H1 (cell line): ENCODE results near the gene LGALS4. TPM values are rescaled to one million over a fixed set of nuclear protein-coding genes. Genes with fewer than 3 reads are reported as not detected.

Experiments used
- CTCF ChIA-PET: fragments of 300-600 bp; sonication (Branson Sonifier 250); formaldehyde crosslinking; loops from one replicate; lab custom pipeline; 2021; ENCODE audit not compliant: partially characterized antibody; lab: Charles Lee
- POLR2A ChIA-PET: fragments of 300-600 bp; sonication (Branson Sonifier 250); formaldehyde crosslinking; loops from one replicate; lab custom pipeline; 2021; ENCODE audit warnings: inconsistent platforms; ENCODE audit not compliant: partially characterized antibody; lab: Charles Lee
- DNase-seq, 2 experiments: peaks; one replicate each; pipeline versions ENCODE4 v3.0.0 to v3.0.0-alpha.2; 2010 to 2022; ENCODE audit warnings: low spot score in 2 of 2, low read depth in 1 of 2, mixed read lengths in 1 of 2
- FAIRE-seq: peaks from 2 replicates; lab custom pipeline; 2011; peaks lifted over from hg19 to GRCh38; lab: Jason Lieb, UNC
- H2AFZ ChIP-seq: 2 replicates; pipeline ENCODE4 v1.8.1; 2012; ENCODE audit warnings: low read length, inconsistent platforms
- H2AK5ac ChIP-seq: 2 replicates; pipeline ENCODE4 v1.6.1; 2013; ENCODE audit warnings: low read depth, low read length
- H2BK120ac ChIP-seq: replicated peaks from 2 replicates; pipeline ENCODE3; 2013; ENCODE audit warnings: low read depth, low read length, inconsistent platforms
- H2BK12ac ChIP-seq: 2 replicates; pipeline ENCODE4 v1.6.1; 2013; ENCODE audit warnings: low read depth, low read length
- H2BK15ac ChIP-seq: 2 replicates; pipeline ENCODE4 v1.6.1; 2013; ENCODE audit warnings: low read length
- H2BK20ac ChIP-seq: 2 replicates; pipeline ENCODE4 v1.6.1; 2013; ENCODE audit warnings: low read length
- H2BK5ac ChIP-seq: 2 replicates; pipeline ENCODE4 v1.6.1; 2013; ENCODE audit warnings: low read depth, low read length
- H3K14ac ChIP-seq: 2 replicates; pipeline ENCODE4 v1.6.1; 2013; ENCODE audit warnings: inconsistent platforms; ENCODE audit not compliant: insufficient read length
- H3K18ac ChIP-seq: 2 replicates; pipeline ENCODE4 v1.6.1; 2013; ENCODE audit warnings: low read length; ENCODE audit errors: extremely low read depth
- H3K23ac ChIP-seq: 2 replicates; pipeline ENCODE4 v1.6.1; 2013; ENCODE audit warnings: inconsistent platforms; ENCODE audit not compliant: insufficient read length
- H3K23me2 ChIP-seq: 2 replicates; pipeline ENCODE4 v1.6.1; 2013; ENCODE audit warnings: low read depth, low read length
- H3K27ac ChIP-seq: 2 replicates; pipeline ENCODE4 v1.6.1; 2011; ENCODE audit warnings: low read depth, low read length, inconsistent platforms
- H3K27me3 ChIP-seq, 4 experiments: replicated peaks in 1 of 4; 1 replicate in 1 of 4; 2 replicates in 3 of 4; pipeline versions ENCODE4 v1.6.1 to v1.8.1; 2011 to 2013; ENCODE audit warnings: low read length in 3 of 4, mild to moderate bottlenecking in 3 of 4, inconsistent platforms in 2 of 4, mixed read lengths in 2 of 4, moderate library complexity in 1 of 4; ENCODE audit not compliant: control insufficient read depth in 3 of 4, insufficient read depth in 3 of 4; ENCODE audit errors: extremely low read depth in 1 of 4
- H3K36me3 ChIP-seq, 4 experiments: 2 replicates each; pipeline versions ENCODE4 v1.6.1 to v1.8.1; 2011 to 2013; ENCODE audit warnings: mild to moderate bottlenecking in 4 of 4, low read length in 3 of 4, moderate library complexity in 2 of 4, control low read depth in 1 of 4, inconsistent platforms in 1 of 4; ENCODE audit not compliant: insufficient read depth in 4 of 4, control insufficient read depth in 2 of 4
- H3K4ac ChIP-seq: replicated peaks from 2 replicates; pipeline ENCODE3; 2013; ENCODE audit warnings: low read length, low read depth, mixed read lengths, inconsistent platforms; ENCODE audit not compliant: insufficient read length
- H3K4me1 ChIP-seq, 4 experiments: replicated peaks in 1 of 4; 1 replicate in 1 of 4; 2 replicates in 3 of 4; pipeline versions ENCODE4 v1.6.1 to v1.8.1; 2011 to 2013; ENCODE audit warnings: low read length in 3 of 4, inconsistent platforms in 2 of 4, mixed read lengths in 1 of 4; ENCODE audit not compliant: insufficient read depth in 4 of 4, control insufficient read depth in 3 of 4
- H3K4me2 ChIP-seq, 2 experiments: 2 replicates each; pipeline versions ENCODE4 v1.6.1 to v1.8.1; 2011 to 2013; ENCODE audit warnings: low read depth in 2 of 2, low read length in 2 of 2, control low read depth in 1 of 2, inconsistent platforms in 1 of 2, mild to moderate bottlenecking in 1 of 2; ENCODE audit not compliant: insufficient read depth in 1 of 2
- H3K4me3 ChIP-seq, 4 experiments: fragments of 200-600, 300-600 bp in 1 of 4; sonication (generic), shearing (Covaris generic), sonication (Bioruptor Twin) in 1 of 4; 2 replicates each; pipeline versions ENCODE4 v1.5.1 to v1.8.1; 2011 to 2016; ENCODE audit warnings: low read length in 4 of 4, low read depth in 3 of 4, control low read depth in 2 of 4, inconsistent platforms in 2 of 4, mild to moderate bottlenecking in 2 of 4, mixed read lengths in 1 of 4, moderate library complexity in 1 of 4; ENCODE audit not compliant: insufficient read depth in 2 of 4; ENCODE audit errors: extremely low read depth in 1 of 4
- H3K56ac ChIP-seq: replicated peaks from 2 replicates; pipeline ENCODE3; 2013; ENCODE audit warnings: low read depth, mild to moderate bottlenecking, mixed read lengths, low read length, inconsistent platforms; ENCODE audit not compliant: insufficient read length
- H3K79me1 ChIP-seq: 2 replicates; pipeline ENCODE4 v1.6.1; 2013; ENCODE audit warnings: low read depth, low read length, control low read depth
- H3K79me2 ChIP-seq, 2 experiments: 2 replicates each; pipeline versions ENCODE4 v1.6.1 to v1.8.1; 2012 to 2013; ENCODE audit warnings: low read length in 2 of 2, mild to moderate bottlenecking in 2 of 2, inconsistent platforms in 1 of 2; ENCODE audit not compliant: insufficient read depth in 2 of 2, control insufficient read depth in 1 of 2
- H3K9ac ChIP-seq, 4 experiments: replicated peaks in 1 of 4; 1 replicate in 1 of 4; 2 replicates in 3 of 4; pipeline versions ENCODE4 v1.6.1 to v1.8.1; 2011 to 2013; ENCODE audit warnings: low read depth in 3 of 4, low read length in 3 of 4, control low read depth in 2 of 4, mild to moderate bottlenecking in 2 of 4, moderate library complexity in 2 of 4, inconsistent platforms in 1 of 4; ENCODE audit errors: extremely low read depth in 1 of 4
- H3K9me3 ChIP-seq, 2 experiments: 2 replicates each; pipeline versions ENCODE4 v1.6.1 to v1.8.1; 2012 to 2013; ENCODE audit warnings: mild to moderate bottlenecking in 2 of 2, moderate library complexity in 2 of 2, control low read depth in 1 of 2, inconsistent platforms in 1 of 2, low read depth in 1 of 2, low read length in 1 of 2, mixed read lengths in 1 of 2; ENCODE audit not compliant: insufficient read depth in 2 of 2
- H4K20me1 ChIP-seq, 2 experiments: replicated peaks in 1 of 2; 2 replicates each; pipeline versions ENCODE3 to v1.8.1; 2011 to 2013; ENCODE audit warnings: inconsistent platforms in 2 of 2, low read length in 2 of 2, mild to moderate bottlenecking in 1 of 2; ENCODE audit not compliant: insufficient read depth in 2 of 2, control insufficient read depth in 1 of 2
- H4K5ac ChIP-seq: 2 replicates; pipeline ENCODE4 v1.6.1; 2013; ENCODE audit warnings: low read length, low read depth, mixed read lengths, inconsistent platforms; ENCODE audit not compliant: insufficient read length
- H4K8ac ChIP-seq: 2 replicates; pipeline ENCODE4 v1.8.0; 2013; ENCODE audit warnings: mild to moderate bottlenecking, moderate library complexity, low read length, inconsistent platforms; ENCODE audit not compliant: insufficient read depth; ENCODE audit errors: extremely low read depth
- H4K91ac ChIP-seq: replicated peaks from 2 replicates; pipeline ENCODE3; 2013; ENCODE audit warnings: low read length, mixed read lengths, inconsistent platforms; ENCODE audit not compliant: insufficient read length
- BCL11A ChIP-seq, 2 experiments: IDR thresholded peaks; one replicate each; pipeline ENCODE4 v1.6.1; 2011; ENCODE audit warnings: low read depth in 2 of 2, low read length in 2 of 2, mild to moderate bottlenecking in 2 of 2
- EZH2 ChIP-seq: fragments of 200-600 bp; sonication (generic); IDR thresholded peaks from 2 replicates; pipeline ENCODE4 v1.7.1; 2012; ENCODE audit warnings: low read depth, mild to moderate bottlenecking, moderate library complexity, low read length, inconsistent platforms; ENCODE audit not compliant: severe bottlenecking
- HDAC6 ChIP-seq: IDR thresholded peaks from one replicate; pipeline ENCODE4 v1.7.1; 2012; ENCODE audit warnings: low read depth, mild to moderate bottlenecking, inconsistent platforms, low read length, moderate library complexity
- NRF1 ChIP-seq: IDR thresholded peaks from 2 replicates; pipeline ENCODE4 v1.6.1; 2011; ENCODE audit warnings: mild to moderate bottlenecking, low read depth, low read length, improper control_type of control experiment
- SIN3A ChIP-seq, 2 experiments: IDR thresholded peaks in 1 of 2; conservative IDR thresholded peaks in 1 of 2; 2 replicates each; pipeline ENCODE4 v1.6.1; 2011 to 2012; ENCODE audit warnings: low read length in 2 of 2, improper control_type of control experiment in 1 of 2, low read depth in 1 of 2, mild to moderate bottlenecking in 1 of 2
- SP4 ChIP-seq: IDR thresholded peaks from 2 replicates; pipeline ENCODE4 v1.6.1; 2012; ENCODE audit warnings: low read length, inconsistent platforms
- WGBS, 2 experiments: shearing (Covaris generic) in 1 of 2; methylation state at CpG; one replicate each; pipeline versions ENCODE4 v1.1.6 to v1.1.7; 2013 to 2015; ENCODE audit warnings: low lambda C conversion rate in 2 of 2, mixed read lengths in 2 of 2, inconsistent platforms in 1 of 2, low coverage in 1 of 2, missing lambda C conversion rate in 1 of 2; ENCODE audit not compliant: insufficient replicate concordance in 2 of 2, insufficient coverage in 1 of 2, insufficient read length in 1 of 2; ENCODE audit errors: extremely low coverage in 1 of 2, missing lambda C conversion rate in 1 of 2; 5-methylcytosine and 5-hydroxymethylcytosine counted together
- polyA plus RNA-seq, 7 experiments: library from polyadenylated mRNA; depleted of rRNA in 3 of 7; stranded (reverse) in 5 of 7; unstranded in 2 of 7; fragments of >200 nt in 5 of 7; fragments of 200-250 nt in 2 of 7; gene quantifications; 1 replicate in 5 of 7; 2 replicates in 1 of 7; 4 replicates in 1 of 7; pipeline versions ENCODE4 v1.2.1 to v1.2.3, GENCODE V29; 2011 to 2013; ENCODE audit warnings: missing spikeins in 2 of 7, mixed read lengths in 2 of 7
- total RNA-seq: library from RNA; stranded (reverse); fragmentation: NEBNext Ultra II Directional; extraction: Animal tissue kit (Norgen Biotek cat#: 25700); gene quantifications from 2 replicates; pipeline ENCODE4 v1.2.1, GENCODE V29; 2021
- TF ChIP-seq, protein P1 (sequence below): IDR thresholded peaks from 2 replicates; pipeline ENCODE4 v1.6.1; 2011; ENCODE audit warnings: low read length, improper control_type of control experiment
- TF ChIP-seq, protein P2 (sequence below): IDR thresholded peaks from 2 replicates; pipeline ENCODE4 v1.6.1; 2012; ENCODE audit warnings: inconsistent platforms

Gene LGALS4
- total and polyA plus RNA-seq, 2 of the 8 experiments (the other 6 are each of a cell fraction or from before 2014, with no cell fraction given), result 0.32 to 0.37 TPM

- H4K5ac ChIP-seq, result no peak overlapping the region
- no peaks in the 10 kb centered on the region for H3K36me3 ChIP-seq
- no peak overlapping the region for H2BK120ac ChIP-seq
- no peak for FAIRE-seq
- H3K79me2 ChIP-seq, result no peaks in the 10 kb centered on the region
- no peak overlapping the region for H2BK15ac ChIP-seq
- no peak overlapping the region for H3K56ac ChIP-seq
- H4K8ac ChIP-seq, result no peak overlapping the region
- H3K23ac ChIP-seq, result no peak overlapping the region
- no peak overlapping the region for H3K4me2 ChIP-seq
- H4K91ac ChIP-seq, result no peak overlapping the region
- peaks cover 0 to 12% (median 3%) of the 10 kb centered on the region in 4 experiments; a peak in 4 of 7 replicates for H3K27me3 ChIP-seq
- DNase-seq, result no peak
- no peak overlapping the region for H3K18ac ChIP-seq
- H3K27ac ChIP-seq, result no peak overlapping the region
- 42% methylated on average over 2 of the region's 2 CpGs; no CpG with 5 or more reads in 1 of the 2 experiments for WGBS, 2 experiments
- H3K9me3 ChIP-seq, result no peaks in the 10 kb centered on the region; a peak in 1 of 4 replicates
- H3K4ac ChIP-seq, result no peak overlapping the region
- H2BK5ac ChIP-seq, result no peak overlapping the region
- no peak overlapping the region for H3K4me3 ChIP-seq
- no peak overlapping the region for H3K14ac ChIP-seq
- no peak overlapping the region for H3K9ac ChIP-seq
- H3K4me1 ChIP-seq, result peaks cover 0 to 2% (median 0%) of the 10 kb centered on the region in 4 experiments; a peak in 2 of 7 replicates
- no peak overlapping the region for H2AK5ac ChIP-seq
- H3K23me2 ChIP-seq, result peaks cover 5% of the 10 kb centered on the region; the same call in 1 of the 2 replicates
- no peak overlapping the region for H2BK20ac ChIP-seq
- CTCF ChIA-PET, result no interaction called here
- no peak overlapping the region for H2AFZ ChIP-seq
- H3K79me1 ChIP-seq, result no peaks in the 10 kb centered on the region
- H4K20me1 ChIP-seq, result no peaks in the 10 kb centered on the region
- no peak overlapping the region for H2BK12ac ChIP-seq
- POLR2A ChIA-PET, result no interaction called here
- TF ChIP-seq BCL11A (IDR thresholded peaks at IDR 0.05; ENCODE audit: low read depth in 2 of 2, low read length in 2 of 2) (no peak), SP4 (no peak), NRF1 (no peak), EZH2 (no peak), SIN3A (conservative IDR thresholded peaks at IDR 0.05 in 1 of 2, IDR thresholded peaks at IDR 0.05 in 1 of 2; ENCODE audit: low read depth in 1 of 2, low read length in 2 of 2) (no peak), HDAC6 (no peak)
- TF ChIP-seq, protein P1, sequence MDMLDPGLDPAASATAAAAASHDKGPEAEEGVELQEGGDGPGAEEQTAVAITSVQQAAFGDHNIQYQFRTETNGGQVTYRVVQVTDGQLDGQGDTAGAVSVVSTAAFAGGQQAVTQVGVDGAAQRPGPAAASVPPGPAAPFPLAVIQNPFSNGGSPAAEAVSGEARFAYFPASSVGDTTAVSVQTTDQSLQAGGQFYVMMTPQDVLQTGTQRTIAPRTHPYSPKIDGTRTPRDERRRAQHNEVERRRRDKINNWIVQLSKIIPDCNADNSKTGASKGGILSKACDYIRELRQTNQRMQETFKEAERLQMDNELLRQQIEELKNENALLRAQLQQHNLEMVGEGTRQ, result no peak
- TF ChIP-seq, protein P2, sequence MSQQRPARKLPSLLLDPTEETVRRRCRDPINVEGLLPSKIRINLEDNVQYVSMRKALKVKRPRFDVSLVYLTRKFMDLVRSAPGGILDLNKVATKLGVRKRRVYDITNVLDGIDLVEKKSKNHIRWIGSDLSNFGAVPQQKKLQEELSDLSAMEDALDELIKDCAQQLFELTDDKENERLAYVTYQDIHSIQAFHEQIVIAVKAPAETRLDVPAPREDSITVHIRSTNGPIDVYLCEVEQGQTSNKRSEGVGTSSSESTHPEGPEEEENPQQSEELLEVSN, result no peak
Measured at GRCh38 chr19:38796154-38796553, 16.6 kb downstream of the LGALS4 start.
